Renal pelvis (tissue), 12 donors: Measurements from ENCODE around the gene TFPI. TPM values are rescaled to one million over a fixed set of nuclear protein-coding genes. Genes with fewer than 3 reads are reported as not detected.
A peak's percentile ranks its signal among the peaks of the same experiment; 100 is the strongest.
"Not testable (repeated sequence)": the region's sequence is repeated elsewhere in the genome, so short reads cannot be mapped to it uniquely, and the experiment has no call there.

Experiments used
- DNase-seq: peaks from one replicate; pipeline ENCODE4 v3.0.0-alpha.2; 2013
- long read RNA-seq, 16 experiments: transcript quantifications; one replicate each; lab custom pipeline, GENCODE V29; 2026
- polyA plus RNA-seq, 3 donors: library from polyadenylated mRNA; unstranded; fragments of 120-200 nt; gene quantifications; one replicate each; pipeline ENCODE4 v1.2.1, GENCODE V29; 2013; ENCODE audit not compliant: insufficient read length in 3 of 3

The TFPI gene
- 10 to 100 TPM; 35.9 to 38.1 (median 36.0) TPM for polyA plus RNA-seq
- long read RNA-seq, donor 1, transcript TFPI-201 (8 exons, 3,885 nt) = major isoform, 8 of 11 reads
- long read RNA-seq, donor 1, partial matches to known transcripts = 0 of 11 reads
- long read RNA-seq, donor 1, other reads (novel, unspliced or antisense) = 0 of 11 reads
- long read RNA-seq, donor 2, transcript TFPI-201 (8 exons, 3,885 nt) = major isoform, 7 of 10 reads
- long read RNA-seq, donor 2, partial matches to known transcripts = 0 of 10 reads
- long read RNA-seq, donor 2, other reads (novel, unspliced or antisense) = 0 of 10 reads
- long read RNA-seq, donor 3, partial matches to known transcripts = 0 of 3 reads
- long read RNA-seq, donor 3, other reads (novel, unspliced or antisense) = 0 of 3 reads
- long read RNA-seq, donor 4, partial matches to known transcripts = 0 of 3 reads
- long read RNA-seq, donor 4, other reads (novel, unspliced or antisense) = 0 of 3 reads
- long read RNA-seq, donor 5, partial matches to known transcripts = 0 of 4 reads
- long read RNA-seq, donor 5, other reads (novel, unspliced or antisense) = 0 of 4 reads
- long read RNA-seq, donor 6, transcript TFPI-201 (8 exons, 3,885 nt) = major isoform, 10 of 17 reads
- long read RNA-seq, donor 6, partial matches to known transcripts = 0 of 17 reads
- long read RNA-seq, donor 6, other reads (novel, unspliced or antisense) = 6 of 17 reads
- long read RNA-seq, donor 7, transcript TFPI-201 (8 exons, 3,885 nt) = major isoform, 5 of 7 reads
- long read RNA-seq, donor 7, partial matches to known transcripts = 0 of 7 reads
- long read RNA-seq, donor 7, other reads (novel, unspliced or antisense) = 0 of 7 reads
- long read RNA-seq, donor 8, partial matches to known transcripts = 0 of 1 reads
- long read RNA-seq, donor 8, other reads (novel, unspliced or antisense) = 0 of 1 reads
- long read RNA-seq, donor 9, transcript TFPI-201 (8 exons, 3,885 nt) = major isoform, 11 of 14 reads
- long read RNA-seq, donor 9, partial matches to known transcripts = 0 of 14 reads
- long read RNA-seq, donor 9, other reads (novel, unspliced or antisense) = 0 of 14 reads
- long read RNA-seq, donor 10, partial matches to known transcripts = 0 of 4 reads
- long read RNA-seq, donor 10, other reads (novel, unspliced or antisense) = 0 of 4 reads
- long read RNA-seq, donor 11, partial matches to known transcripts = 0 of 3 reads
- long read RNA-seq, donor 11, other reads (novel, unspliced or antisense) = 0 of 3 reads
- long read RNA-seq, donor 12, transcript TFPI-201 (8 exons, 3,885 nt) = major isoform, 11 of 14 reads
- long read RNA-seq, donor 12, partial matches to known transcripts = 0 of 14 reads
- long read RNA-seq, donor 12, other reads (novel, unspliced or antisense) = 0 of 14 reads
- long read RNA-seq, donor 13, partial matches to known transcripts = 0 of 2 reads
- long read RNA-seq, donor 13, other reads (novel, unspliced or antisense) = 0 of 2 reads
- long read RNA-seq, donor 14 = 0 reads
- long read RNA-seq, donor 15, transcript TFPI-201 (8 exons, 3,885 nt) = major isoform, 13 of 20 reads
- long read RNA-seq, donor 15, partial matches to known transcripts = 0 of 20 reads
- long read RNA-seq, donor 15, other reads (novel, unspliced or antisense) = 5 of 20 reads
- long read RNA-seq, donor 16, transcript TFPI-201 (8 exons, 3,885 nt) = major isoform, 8 of 12 reads
- long read RNA-seq, donor 16, partial matches to known transcripts = 0 of 12 reads
- long read RNA-seq, donor 16, other reads (novel, unspliced or antisense) = 0 of 12 reads

DNA sequence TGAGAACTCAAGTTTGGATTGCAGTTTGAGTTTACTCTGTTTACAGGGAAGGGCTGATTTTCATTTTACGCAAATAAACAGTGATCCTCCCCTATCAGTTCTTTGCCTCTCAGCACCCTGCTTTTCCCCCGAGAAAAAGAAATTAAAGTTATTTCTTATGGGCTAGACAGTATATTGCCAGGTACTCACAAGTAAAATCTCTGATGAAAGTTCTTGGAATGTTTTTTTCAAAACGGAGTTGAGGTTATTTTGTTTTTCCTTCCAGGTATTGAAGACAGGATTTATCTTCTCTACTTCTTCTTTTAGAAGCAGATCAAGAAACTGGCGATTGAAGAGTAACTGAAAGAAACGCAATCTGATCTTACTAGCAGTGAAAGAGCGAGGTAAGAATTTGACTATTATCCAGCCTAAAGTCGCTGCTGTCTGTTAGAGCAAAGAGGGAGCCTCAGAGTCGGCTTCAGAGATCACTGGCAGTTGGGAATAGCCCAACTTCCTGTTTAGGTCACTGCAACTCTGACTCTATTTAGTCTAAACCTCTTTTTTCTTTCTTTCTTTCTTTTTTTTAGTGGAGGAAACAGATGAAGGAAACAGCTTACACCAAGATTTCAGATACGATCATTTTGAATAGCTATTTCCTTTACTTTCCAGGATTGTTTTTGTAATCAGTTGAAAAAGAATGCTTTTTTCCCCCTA is at the start of gene TFPI:
TFPI (minus strand) TSS at position 425 of the 693 bp plus-strand sequence. CDS start 50,667 bp downstream, outside the sequence.
- no peak for DNase-seq

DNA sequence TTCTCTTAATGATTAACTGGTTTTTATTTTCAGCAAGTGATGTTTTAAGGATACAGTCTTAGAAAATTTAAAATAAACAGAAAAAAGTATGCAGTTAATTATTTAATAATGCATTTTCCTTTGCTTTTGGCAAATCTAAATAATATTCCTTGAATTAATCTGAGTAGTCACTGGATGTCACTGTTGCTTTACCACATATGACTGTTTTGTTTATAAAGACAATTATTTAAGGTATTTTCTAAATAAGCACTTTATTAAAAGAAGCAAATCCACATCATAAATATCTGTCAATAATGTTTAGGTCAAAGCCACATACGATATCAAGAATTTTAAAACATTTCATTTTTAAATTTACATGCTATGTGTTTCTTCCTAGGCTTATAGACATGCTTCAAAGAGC is 40.6 kb upstream of the TFPI start:
- DNase-seq = no peak

DNA sequence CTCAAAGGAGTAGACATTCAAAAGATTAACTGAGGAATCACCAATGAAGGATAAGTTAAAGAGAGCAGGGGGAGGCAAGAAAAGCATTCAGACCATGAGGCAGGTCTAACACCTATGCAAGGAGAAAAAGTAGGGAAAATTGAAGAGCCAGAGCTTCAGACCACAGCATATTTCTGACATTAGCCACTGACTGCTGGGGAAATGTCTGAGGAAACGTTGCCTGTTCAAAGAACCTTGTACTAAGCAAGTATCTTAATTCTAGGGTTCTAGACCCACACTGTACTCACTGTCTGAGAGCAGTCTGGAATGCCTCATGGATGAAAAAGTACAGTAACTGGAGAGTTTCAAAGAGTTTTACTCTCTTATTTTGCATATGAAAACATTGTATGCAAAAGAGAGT is 39.5 kb upstream of the TFPI start:
- no peak for DNase-seq

DNA sequence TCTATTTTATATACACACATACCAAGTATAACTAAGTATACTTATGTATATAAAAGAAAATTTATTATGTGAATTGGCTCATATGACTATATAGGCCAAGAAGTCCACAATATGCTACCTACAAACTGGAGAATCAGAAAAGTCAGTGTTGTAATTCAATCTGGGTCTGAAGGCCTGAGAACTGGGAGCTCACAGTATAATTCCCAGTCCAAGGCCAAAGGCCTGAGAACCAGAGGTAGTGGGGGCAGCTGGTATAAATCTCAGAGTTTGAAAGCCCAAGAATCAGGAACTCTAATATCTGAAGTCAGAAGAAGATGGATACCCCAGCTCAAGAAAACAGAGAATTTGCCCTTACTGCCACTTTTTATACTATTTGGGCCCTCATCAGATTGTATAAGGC is 38.9 kb upstream of the TFPI start:
- DNase-seq = no peak

DNA sequence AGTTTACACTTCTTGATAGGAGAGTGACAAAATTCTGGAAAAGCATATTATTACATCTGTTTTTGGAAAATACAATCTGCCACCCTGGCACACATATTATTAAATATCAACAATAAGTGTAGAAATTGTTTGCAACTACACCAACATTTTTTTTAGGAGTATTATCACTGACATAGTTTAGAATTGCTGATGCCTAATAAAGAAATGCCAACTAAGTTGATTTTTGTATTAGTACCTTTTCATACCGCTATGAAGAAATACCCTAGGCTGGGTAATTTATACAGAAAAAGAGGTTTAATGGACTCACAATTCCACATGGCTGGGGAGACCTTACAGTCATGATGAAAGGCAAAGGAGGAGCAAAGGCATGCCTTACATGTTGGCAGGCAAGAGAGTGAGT is 35.9 kb upstream of the TFPI start:
- no peak for DNase-seq

DNA sequence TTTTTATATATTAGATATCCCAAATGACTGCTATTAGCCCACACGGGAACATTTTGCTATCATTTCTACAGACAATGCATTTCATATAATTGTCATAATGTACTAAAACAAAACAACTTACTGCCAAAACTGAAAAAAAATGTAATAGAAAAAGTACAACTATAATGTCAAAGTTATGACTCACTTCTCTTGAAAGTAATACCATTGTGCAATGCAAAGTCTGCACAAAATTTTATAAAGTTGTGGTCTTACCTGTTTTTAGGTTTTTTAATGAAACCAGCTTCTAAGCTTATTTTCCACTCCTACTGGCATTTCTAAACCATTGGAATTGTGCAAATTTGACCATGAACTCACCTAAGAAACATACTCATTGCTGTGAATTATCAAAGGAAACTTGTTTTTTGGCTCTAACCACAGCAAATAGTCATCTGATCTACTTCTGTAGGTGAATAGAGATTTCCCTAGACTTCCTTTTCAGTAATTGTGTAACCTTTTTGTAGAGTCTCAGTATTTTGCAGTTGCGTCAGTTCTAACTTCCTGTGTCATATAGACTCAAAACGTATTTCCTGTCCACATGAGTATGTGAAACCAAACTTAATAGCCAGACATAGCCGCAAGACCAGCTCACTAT is 31.9 kb upstream of the TFPI start:
- DNase-seq = no peak

DNA sequence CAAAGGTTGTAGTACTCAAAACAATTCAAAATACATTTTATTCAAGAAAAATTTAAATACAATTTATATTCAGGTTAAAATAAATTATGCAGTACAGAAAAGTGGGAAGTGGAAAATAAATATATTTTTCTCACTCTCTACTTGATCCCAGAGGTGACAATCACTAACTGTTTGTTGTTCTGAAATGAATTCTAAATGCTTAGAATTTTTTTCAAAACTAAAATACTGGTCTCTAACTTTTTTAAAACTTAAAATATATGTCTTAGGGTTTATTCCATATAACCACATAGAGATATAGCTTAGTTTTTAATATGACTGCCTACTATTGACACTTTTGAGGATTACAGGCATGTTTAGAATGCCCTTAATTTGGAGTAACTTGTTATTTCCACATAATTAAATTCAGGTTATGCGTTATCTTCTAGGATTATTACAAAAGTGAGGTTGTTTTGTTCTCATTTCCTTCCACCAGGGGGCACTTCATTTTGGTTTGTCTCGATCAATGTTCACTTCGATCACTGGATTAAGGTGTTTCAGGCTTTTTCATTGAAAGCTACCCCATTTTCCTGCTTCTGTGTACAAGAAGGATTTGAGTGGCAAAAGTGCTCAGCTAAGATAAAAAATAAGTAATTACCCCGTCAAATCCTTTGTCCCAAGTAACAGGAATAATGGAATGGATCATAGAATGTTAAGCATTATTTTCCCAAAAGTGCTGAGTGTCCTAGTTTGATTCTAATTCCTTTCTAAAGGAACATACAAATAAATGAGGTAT is 27.1 kb upstream of the TFPI start:
- no peak for DNase-seq

DNA sequence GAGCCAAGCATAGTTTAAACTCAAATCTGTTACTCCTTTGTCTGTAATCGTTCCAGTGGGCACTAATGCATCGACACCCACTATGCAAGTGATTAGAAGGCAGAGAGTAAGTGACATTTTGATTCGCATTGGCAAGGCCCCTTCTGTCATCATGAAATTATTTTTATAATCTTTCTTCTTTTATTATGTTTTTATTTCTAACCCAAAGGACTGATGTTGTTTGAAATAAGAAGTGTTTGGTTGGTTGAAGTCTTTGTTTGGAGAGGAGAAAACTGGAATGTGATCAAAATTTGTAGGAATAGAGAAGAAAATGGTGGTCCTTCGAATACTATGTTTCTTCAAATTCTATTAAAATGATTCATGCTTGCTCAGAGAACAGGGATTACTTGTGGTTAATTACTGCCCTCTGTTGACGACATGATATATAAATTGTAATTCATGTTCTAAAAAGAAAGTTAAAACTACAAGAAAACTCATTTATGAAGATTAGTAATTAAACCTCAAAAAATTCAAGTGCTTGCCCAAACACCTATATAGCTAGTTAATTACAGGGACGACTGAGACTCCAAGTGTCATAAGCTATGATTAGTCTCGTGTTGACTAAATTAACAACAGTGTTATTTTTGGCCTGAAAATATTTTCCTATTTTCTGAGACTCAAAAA is 26.4 kb upstream of the TFPI start:
- peak; percentile 65 for DNase-seq

DNA sequence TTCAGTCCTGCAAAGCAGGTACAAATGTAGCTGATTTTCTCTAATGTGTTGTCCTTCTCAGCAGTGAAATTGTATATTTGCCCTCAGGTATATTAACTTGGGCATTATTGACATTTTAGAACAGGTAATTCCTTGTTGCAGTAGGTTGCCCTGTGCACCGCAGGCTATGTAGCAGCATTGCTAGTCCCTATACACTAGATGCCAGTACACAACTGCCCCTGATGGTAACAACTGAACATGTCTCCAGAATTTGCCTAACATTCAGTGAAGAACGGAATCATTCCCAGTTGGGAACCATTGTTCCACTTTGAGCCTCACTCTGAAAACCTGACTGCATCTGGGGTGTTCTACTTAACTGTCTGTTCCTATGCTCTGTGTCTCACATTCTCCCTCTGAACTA is 23.1 kb upstream of the TFPI start:
- DNase-seq = no peak

DNA sequence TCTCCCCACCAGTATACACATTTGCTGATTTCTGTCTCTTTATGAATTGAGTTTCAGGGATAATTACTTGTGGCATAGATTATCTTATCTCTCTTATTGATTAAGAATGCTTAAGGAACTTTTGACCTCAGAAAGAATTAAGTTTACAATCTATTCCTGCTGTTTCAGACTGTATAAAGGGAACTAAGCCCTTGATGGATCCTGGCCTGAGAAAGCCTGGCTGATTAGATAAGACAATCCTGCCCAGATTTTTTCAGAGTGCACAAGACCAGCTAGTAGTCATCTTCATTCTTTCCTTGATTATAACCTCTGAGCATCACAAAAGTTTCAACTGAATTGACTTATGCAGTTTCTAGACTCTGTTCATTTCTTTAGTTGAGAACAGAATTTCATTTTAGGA is 22.7 kb upstream of the TFPI start:
- DNase-seq = no peak

DNA sequence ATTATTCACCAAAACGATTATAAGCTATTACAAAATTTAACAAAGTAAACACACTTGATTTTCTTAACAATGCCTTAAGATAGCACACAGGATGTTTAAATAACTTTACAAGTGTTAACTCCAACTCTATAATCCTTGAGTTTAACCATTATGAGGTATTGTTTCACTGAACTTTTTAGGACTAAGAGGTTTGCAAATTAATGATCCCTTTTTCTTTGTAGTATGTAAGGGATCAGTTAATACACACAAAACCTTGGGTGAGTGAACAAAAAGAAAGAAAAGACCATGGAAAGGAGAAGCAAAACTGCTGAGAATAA is 21.5 kb upstream of the TFPI start:
- DNase-seq = no peak

DNA sequence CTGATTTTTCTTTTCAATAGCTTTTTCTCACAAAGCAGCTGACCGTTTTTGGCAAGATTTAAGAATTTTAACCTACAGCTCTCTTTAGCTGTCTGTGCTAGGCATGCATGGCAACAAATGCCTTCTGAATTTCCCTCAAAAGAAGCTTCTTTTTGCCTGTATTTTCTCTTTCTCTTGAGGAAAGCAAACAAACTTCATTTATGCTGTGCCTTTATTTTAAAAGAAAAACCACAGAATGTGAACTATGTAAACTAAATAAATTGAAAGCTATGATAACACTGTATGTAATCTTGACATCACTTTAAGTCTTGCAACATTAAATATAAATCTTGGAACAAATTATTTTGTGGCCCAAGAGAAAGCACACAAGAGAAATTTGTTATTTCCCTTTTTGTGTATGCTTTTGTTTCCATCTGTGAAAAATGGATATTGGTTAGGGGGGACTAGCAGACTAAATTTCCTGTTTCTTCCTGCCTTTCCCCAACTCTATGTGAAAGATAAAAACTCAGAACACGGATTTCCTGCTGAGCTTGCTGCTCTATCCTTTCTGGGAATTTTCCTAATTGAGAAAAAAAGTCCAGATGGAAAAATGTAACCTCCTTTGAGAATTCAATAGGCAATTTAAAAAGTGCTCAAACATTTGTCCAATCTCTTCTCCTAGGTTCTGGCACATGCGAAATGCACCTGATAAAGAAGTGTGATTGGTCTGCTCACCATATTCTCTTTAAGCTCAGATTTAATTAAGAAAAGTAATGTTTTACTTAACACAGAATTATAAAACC is 20.9 kb upstream of the TFPI start:
- DNase-seq = no peak

DNA sequence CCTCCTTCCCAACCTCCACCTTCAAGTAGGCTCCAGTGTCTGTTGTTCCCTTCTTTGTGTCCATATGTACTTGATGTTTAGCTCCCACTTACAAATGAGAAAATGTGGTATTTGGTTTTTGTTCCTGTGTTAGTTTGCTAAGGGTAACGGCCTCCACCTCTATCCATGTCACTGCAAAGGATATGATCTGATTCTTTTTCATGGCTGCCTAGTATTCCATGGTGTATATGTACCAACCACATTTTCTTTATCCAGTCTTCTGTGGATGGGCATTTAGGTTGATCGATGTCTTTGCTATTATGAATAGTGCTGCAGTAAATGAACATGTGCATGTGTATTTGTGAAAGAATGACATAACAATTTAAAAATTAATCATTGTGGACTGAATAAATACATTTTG is 19.5 kb upstream of the TFPI start:
- DNase-seq = no peak

DNA sequence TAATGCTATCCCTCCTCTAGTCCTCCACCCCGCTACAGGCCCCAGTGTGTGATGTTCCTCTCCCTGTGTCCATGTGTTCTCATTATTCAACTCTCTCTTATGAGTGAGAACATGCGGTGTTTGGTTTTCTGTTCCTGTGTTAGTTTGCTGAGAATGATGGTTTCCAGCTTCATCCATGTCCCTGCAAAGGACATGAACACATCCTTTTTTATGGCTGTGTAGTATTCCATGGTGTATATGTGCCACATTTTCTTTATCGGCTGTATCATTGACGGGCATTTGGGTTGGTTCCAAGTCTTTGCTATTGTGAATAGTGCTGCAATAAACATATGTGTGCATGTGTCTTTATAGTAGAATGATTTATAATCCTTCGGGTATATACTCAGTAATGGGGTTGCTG is 17.8 kb upstream of the TFPI start:
- DNase-seq = not testable (repeated sequence)

DNA sequence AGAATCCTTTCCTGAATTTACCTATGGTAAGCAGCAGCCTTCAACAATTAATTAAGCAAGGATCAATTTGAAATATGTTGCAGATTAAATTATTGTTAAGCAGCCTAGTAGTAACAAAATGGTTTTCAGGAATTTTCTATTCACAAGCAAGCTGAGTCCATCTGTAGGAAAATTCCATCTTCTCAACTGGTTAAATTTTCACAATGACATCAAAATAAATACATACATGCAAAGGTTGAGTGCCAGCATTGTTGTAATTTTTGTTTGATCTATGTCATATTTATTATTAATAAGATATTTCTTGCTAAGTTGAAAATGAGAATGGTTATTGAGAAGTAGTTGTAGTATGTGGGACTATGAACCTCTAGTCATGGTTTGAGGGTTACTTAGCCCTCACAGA is 15.3 kb upstream of the TFPI start:
- no peak for DNase-seq

DNA sequence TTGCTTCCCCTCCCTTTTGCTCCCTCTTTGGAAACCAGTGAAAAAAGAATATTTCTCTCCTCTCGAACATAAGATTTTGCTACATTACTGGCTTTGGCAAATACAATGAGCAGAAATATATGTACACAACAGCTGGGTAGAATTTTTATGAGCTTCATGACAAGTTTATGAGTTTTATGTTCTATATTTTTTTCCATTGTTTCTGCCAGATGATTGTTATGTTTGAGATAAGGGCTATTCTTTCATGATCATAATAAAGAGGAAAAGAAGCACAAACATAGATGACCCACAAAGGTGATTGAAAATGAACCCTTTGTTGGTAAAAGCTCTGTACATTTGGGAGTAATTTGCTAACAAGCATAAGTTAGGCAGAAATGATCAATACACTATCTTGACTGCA is 14.8 kb upstream of the TFPI start:
- DNase-seq = no peak

DNA sequence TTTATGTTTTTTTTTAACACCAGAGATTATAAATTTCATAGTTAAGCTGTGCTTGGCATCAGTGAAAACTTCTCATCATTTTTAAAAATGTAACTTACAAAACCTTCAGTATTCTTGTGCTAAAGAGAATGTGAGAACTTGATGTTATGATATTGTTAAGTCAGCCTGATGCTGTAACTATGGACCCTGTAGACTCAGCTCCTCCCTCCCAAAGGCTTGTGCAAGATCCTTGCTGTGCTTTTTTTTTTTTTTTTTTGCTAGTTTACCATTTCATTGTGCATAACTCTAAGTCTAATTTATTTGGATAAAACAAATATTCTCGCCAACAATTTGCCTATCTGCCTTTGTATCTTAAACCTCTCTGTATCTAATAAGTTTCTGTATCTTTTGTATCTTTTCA is 12.9 kb upstream of the TFPI start:
- no peak for DNase-seq

DNA sequence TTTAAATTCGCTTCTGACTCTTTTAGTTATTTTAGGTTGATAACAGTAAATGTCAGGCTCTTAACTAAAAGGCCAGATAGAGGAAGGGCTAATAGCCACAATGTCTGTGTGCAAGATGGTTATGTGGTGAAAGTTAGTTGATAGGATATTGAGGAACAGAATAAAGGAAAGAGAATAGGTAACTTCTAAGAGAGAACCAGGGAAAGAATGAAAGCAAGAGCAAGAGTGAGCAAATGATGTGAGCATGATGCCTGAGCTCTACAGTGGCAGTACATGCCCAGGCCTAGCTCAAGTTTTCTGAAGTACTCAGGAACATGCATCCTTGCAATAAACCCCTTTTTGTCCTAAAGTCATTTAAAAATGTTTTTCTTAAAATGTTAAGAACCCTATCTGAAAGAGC is 12.5 kb upstream of the TFPI start:
- no peak for DNase-seq
